Measurements from ENCODE around the gene FHOD3.

GRCh38 chr18:36653870-36654269 is 356.4 kb downstream of the FHOD3 start:
- no peak for TF ChIP-seq TAF1 (conservative IDR thresholded peaks at IDR 0.05)
- no peak for TF ChIP-seq CTCF (IDR thresholded peaks at IDR 0.05; ENCODE audit: low read depth, low read length, missing input control)
- TF ChIP-seq RAD21 (IDR thresholded peaks at IDR 0.05) = no peak
- no peak for TF ChIP-seq JUND (IDR thresholded peaks at IDR 0.05)
- TF ChIP-seq ZBTB33 (IDR thresholded peaks at IDR 0.05) = no peak
- TF ChIP-seq MAX (IDR thresholded peaks at IDR 0.05) = no peak
